H1 (cell line): ENCODE measurements around the gene GAP43. TPM values are rescaled to one million over a fixed set of nuclear protein-coding genes. Genes with fewer than 3 reads are reported as not detected.

ENCODE experiments used
- ASH2L ChIP-seq: fragments of 200-600, 300-600 bp; sonication (generic); IDR thresholded peaks from one replicate; pipeline ENCODE4 v1.7.1; 2017; ENCODE audit warnings: low read length
- ATF3 ChIP-seq: IDR thresholded peaks from 2 replicates; pipeline ENCODE4 v1.6.1; 2011; ENCODE audit warnings: low read depth, mild to moderate bottlenecking, low read length; ENCODE audit not compliant: insufficient read depth
- CHD7 ChIP-seq: fragments of 300-600 bp; sonication (generic); IDR thresholded peaks from 2 replicates; pipeline ENCODE4 v1.7.1; 2012; ENCODE audit warnings: low read length, moderate library complexity, mild to moderate bottlenecking, inconsistent platforms; ENCODE audit not compliant: insufficient replicate concordance
- FOSL1 ChIP-seq: IDR thresholded peaks from 2 replicates; pipeline ENCODE4 v1.6.1; 2011; ENCODE audit warnings: mild to moderate bottlenecking, low read depth, low read length, moderate library complexity; ENCODE audit not compliant: insufficient read depth
- HDAC2 ChIP-seq, 2 experiments: fragments of 300-600 bp in 1 of 2; sonication (generic) in 1 of 2; IDR thresholded peaks; 2 replicates each; pipeline ENCODE4 v1.6.1; 2011 to 2012; ENCODE audit warnings: low read depth in 2 of 2, low read length in 2 of 2, mild to moderate bottlenecking in 2 of 2, moderate library complexity in 2 of 2, borderline replicate concordance in 1 of 2, inconsistent platforms in 1 of 2
- MAX ChIP-seq: IDR thresholded peaks from 2 replicates; pipeline ENCODE4 v1.6.1; 2012; ENCODE audit warnings: inconsistent platforms
- SIX5 ChIP-seq: IDR thresholded peaks from 2 replicates; pipeline ENCODE4 v1.6.1; 2011; ENCODE audit warnings: mild to moderate bottlenecking, low read depth, low read length
- TAF7 ChIP-seq: optimal IDR thresholded peaks from 2 replicates; pipeline ENCODE3; 2011; ENCODE audit warnings: low read depth, mild to moderate bottlenecking, inconsistent platforms, low read length, moderate library complexity, borderline replicate concordance
- TEAD4 ChIP-seq: IDR thresholded peaks from 2 replicates; pipeline ENCODE4 v1.6.1; 2012; ENCODE audit warnings: low read depth, low read length, inconsistent platforms, mixed read lengths
- YY1 ChIP-seq: IDR thresholded peaks from 2 replicates; pipeline ENCODE4 v1.6.1; 2011; ENCODE audit warnings: low read depth, mild to moderate bottlenecking, low read length
- ZNF274 ChIP-seq: IDR thresholded peaks from 2 replicates; pipeline ENCODE4 v1.7.0; 2012; ENCODE audit warnings: low read length, borderline replicate concordance; ENCODE audit errors: extremely low read depth
- polyA plus RNA-seq, 7 experiments: library from polyadenylated mRNA; depleted of rRNA in 3 of 7; stranded (reverse) in 5 of 7; unstranded in 2 of 7; fragments of >200 nt in 5 of 7; fragments of 200-250 nt in 2 of 7; gene quantifications; 1 replicate in 5 of 7; 2 replicates in 1 of 7; 4 replicates in 1 of 7; pipeline versions ENCODE4 v1.2.1 to v1.2.3, GENCODE V29; 2011 to 2013; ENCODE audit warnings: missing spikeins in 2 of 7, mixed read lengths in 2 of 7
- total RNA-seq: library from RNA; stranded (reverse); fragmentation: NEBNext Ultra II Directional; extraction: Animal tissue kit (Norgen Biotek cat#: 25700); gene quantifications from 2 replicates; pipeline ENCODE4 v1.2.1, GENCODE V29; 2021

GAP43 gene
- total and polyA plus RNA-seq, 2 of the 8 experiments (the other 6 are each of a cell fraction or from before 2014, with no cell fraction given), result 11.2 to 21.9 TPM

GRCh38 chr3:115648559-115648958, 25.2 kb downstream of the GAP43 start (continued):
- no peak for TF ChIP-seq CHD7
- no peak for TF ChIP-seq ASH2L
- no peak for TF ChIP-seq HDAC2 (IDR thresholded peaks at IDR 0.05; ENCODE audit: borderline replicate concordance in 1 of 2, low read depth in 2 of 2, low read length in 2 of 2)
- no peak for TF ChIP-seq TEAD4
- no peak for TF ChIP-seq ATF3
- no peak for TF ChIP-seq ZNF274
- no peak for TF ChIP-seq TAF7
- TF ChIP-seq SIX5, result no peak
- TF ChIP-seq FOSL1, result no peak
- TF ChIP-seq MAX, result no peak
- TF ChIP-seq YY1, result no peak
